GM23248 (cell line): ENCODE data around the gene KCNJ6. TPM values are rescaled to one million over a fixed set of nuclear protein-coding genes. Genes with fewer than 3 reads are reported as not detected.

Experiments
- DNase-seq: peaks from one replicate; pipeline ENCODE4 v3.0.0-alpha.2; 2015
- H2AFZ ChIP-seq: fragments of 200-600 bp; sonication (generic); 2 replicates; pipeline ENCODE4 v1.6.1; 2016; ENCODE audit warnings: antibody characterized with exemption
- H3F3A ChIP-seq: fragments of 200-600 bp; sonication (generic); 2 replicates; pipeline ENCODE4 v1.6.1; 2016; ENCODE audit warnings: mild to moderate bottlenecking, antibody characterized with exemption, mixed run types; ENCODE audit not compliant: insufficient read depth
- H3K27ac ChIP-seq: fragments of 200-600 bp; sonication (generic); 2 replicates; pipeline ENCODE4 v1.5.1; 2016; ENCODE audit warnings: mild to moderate bottlenecking
- H3K27me3 ChIP-seq: fragments of 200-600 bp; sonication (generic); replicated peaks from 2 replicates; pipeline ENCODE4 v1.6.1; 2016; ENCODE audit warnings: mild to moderate bottlenecking; ENCODE audit not compliant: insufficient read depth
- H3K36me3 ChIP-seq: fragments of 200-600 bp; sonication (generic); 2 replicates; pipeline ENCODE4 v1.6.1; 2016; ENCODE audit warnings: low read depth, mild to moderate bottlenecking
- H3K4me1 ChIP-seq: fragments of 200-600 bp; sonication (generic); 2 replicates; pipeline ENCODE4 v1.6.1; 2016; ENCODE audit warnings: mild to moderate bottlenecking; ENCODE audit not compliant: insufficient read depth
- H3K4me2 ChIP-seq: fragments of 200-600 bp; sonication (generic); one replicate; pipeline ENCODE4 v1.6.1; 2016; ENCODE audit warnings: mild to moderate bottlenecking; ENCODE audit not compliant: unreplicated experiment
- H3K4me3 ChIP-seq: fragments of 200-600 bp; sonication (generic); 2 replicates; pipeline ENCODE4 v1.5.1; 2016; ENCODE audit warnings: mild to moderate bottlenecking
- H3K79me2 ChIP-seq: fragments of 200-600 bp; sonication (generic); 2 replicates; pipeline ENCODE4 v1.6.1; 2016; ENCODE audit warnings: mild to moderate bottlenecking; ENCODE audit not compliant: insufficient read depth
- H3K9ac ChIP-seq: fragments of 200-600 bp; sonication (generic); 2 replicates; pipeline ENCODE4 v1.6.1; 2016; ENCODE audit warnings: mild to moderate bottlenecking
- H3K9me2 ChIP-seq: fragments of 200-600 bp; sonication (generic); 2 replicates; pipeline ENCODE4 v1.6.1; 2016; ENCODE audit warnings: mixed run types, mild to moderate bottlenecking, moderate library complexity; ENCODE audit not compliant: insufficient read depth
- H3K9me3 ChIP-seq: fragments of 200-600 bp; sonication (generic); one replicate; pipeline ENCODE4 v1.6.1; 2017; ENCODE audit warnings: low read depth
- H4K20me1 ChIP-seq: fragments of 200-600 bp; sonication (generic); 2 replicates; pipeline ENCODE4 v1.6.0; 2016; ENCODE audit not compliant: insufficient read depth
- EZH2 ChIP-seq: fragments of 200-600 bp; sonication (generic); IDR thresholded peaks from 2 replicates; pipeline ENCODE4 v1.6.1; 2018; ENCODE audit warnings: antibody characterized with exemption, mild to moderate bottlenecking; ENCODE audit not compliant: insufficient read depth, poor library complexity, severe bottlenecking
- EZH2phosphoT487 ChIP-seq: fragments of 200-600 bp; sonication (generic); IDR thresholded peaks from 2 replicates; pipeline ENCODE4 v1.6.1; 2018; ENCODE audit warnings: antibody characterized with exemption, moderate library complexity, mild to moderate bottlenecking, low read depth; ENCODE audit not compliant: insufficient read depth
- WGBS, 2 experiments: methylation state at CpG; one replicate each; pipeline ENCODE4 v1.1.6; 2015 to 2017; ENCODE audit warnings: low lambda C conversion rate in 2 of 2, low coverage in 1 of 2; ENCODE audit errors: missing lambda C conversion rate in 2 of 2; 5-methylcytosine and 5-hydroxymethylcytosine counted together
- in situ Hi-C: fragments of 300-500 bp; cut with MboI; formaldehyde crosslinking; loops from 2 replicates; pipeline ENCODE4 v1.15.0; 2020
- polyA plus RNA-seq: library from polyadenylated mRNA; unstranded; fragments of >200 nt; fragmentation: Nextera tagmentation; extraction: Ambion mirVana; gene quantifications from 2 replicates; pipeline ENCODE4 v1.2.1, GENCODE V29; 2016
- total RNA-seq: library from RNA; depleted of rRNA; stranded (reverse); fragments of >200 nt; shearing (Covaris generic); gene quantifications from 2 replicates; pipeline ENCODE4 v1.2.3, GENCODE V29; 2014

KCNJ6 gene
- total and polyA plus RNA-seq, 2 experiments from 2014 or later: 0.11 TPM; not detected in 1

GRCh38 chr21:37630872-37631271 is 285.4 kb downstream of the KCNJ6 start:
- in situ Hi-C loops: no loop called here
- no peak overlapping the region for H3K9ac ChIP-seq

GRCh38 chr21:37628362-37628761 is 287.9 kb downstream of the KCNJ6 start:
- H3K4me3 ChIP-seq: no peak overlapping the region
- no peaks in the 10 kb centered on the region for H3F3A ChIP-seq
- DNase-seq: no peak
- H3K79me2 ChIP-seq: no peaks in the 10 kb centered on the region
- H3K4me2 ChIP-seq: no peak overlapping the region
- no peaks in the 10 kb centered on the region for H4K20me1 ChIP-seq
- no peaks in the 10 kb centered on the region for H3K27me3 ChIP-seq
- TF ChIP-seq EZH2: no peak
- no peak for TF ChIP-seq EZH2phosphoT487
- no peaks in the 10 kb centered on the region for H3K4me1 ChIP-seq
- H3K36me3 ChIP-seq: no peaks in the 10 kb centered on the region
- 83 to 91% methylated on average over 3 of the region's 3 CpGs for WGBS, 2 experiments
- H3K9me2 ChIP-seq: no peaks in the 10 kb centered on the region
- no peak overlapping the region for H2AFZ ChIP-seq
- in situ Hi-C loops: no loop called here
- H3K27ac ChIP-seq: no peak overlapping the region
- H3K9ac ChIP-seq: no peak overlapping the region
- peaks cover 7% of the 10 kb centered on the region for H3K9me3 ChIP-seq

More at GRCh38 chr21:37630872-37631271, 285.4 kb downstream of the KCNJ6 start:
- Histone ChIP-seq H3K4me2 (no peak overlapping the region), H3F3A (no peaks in the 10 kb centered on the region), H3K4me3 (no peak overlapping the region), H3K27ac (no peak overlapping the region), H3K9me2 (no peaks in the 10 kb centered on the region), H3K79me2 (no peaks in the 10 kb centered on the region), H4K20me1 (no peaks in the 10 kb centered on the region), H3K9me3 (peaks cover 9% of the 10 kb centered on the region), H2AFZ (no peak overlapping the region), H3K27me3 (no peaks in the 10 kb centered on the region), H3K4me1 (peaks cover under 1% of the 10 kb centered on the region), H3K36me3 (no peaks in the 10 kb centered on the region)
- WGBS, 2 experiments: 35 to 44% methylated on average over 2 of the region's 2 CpGs
- DNase-seq: no peak
- TF ChIP-seq EZH2 (no peak), EZH2phosphoT487 (no peak)

- H3K9me2 ChIP-seq: no peaks in the 10 kb centered on the region
- H3K27me3 ChIP-seq: no peaks in the 10 kb centered on the region
- H3K79me2 ChIP-seq: no peaks in the 10 kb centered on the region
- TF ChIP-seq EZH2 (no peak), EZH2phosphoT487 (no peak)
- in situ Hi-C loops: no loop called here
- no peaks in the 10 kb centered on the region for H3K9me3 ChIP-seq
- no peak overlapping the region for H2AFZ ChIP-seq
- no peak overlapping the region for H3K9ac ChIP-seq
- no peaks in the 10 kb centered on the region for H4K20me1 ChIP-seq
- H3F3A ChIP-seq: no peaks in the 10 kb centered on the region
- H3K4me3 ChIP-seq: no peak overlapping the region
- H3K4me2 ChIP-seq: no peak overlapping the region
- H3K4me1 ChIP-seq: no peaks in the 10 kb centered on the region
- H3K36me3 ChIP-seq: no peaks in the 10 kb centered on the region
- no peak for DNase-seq
- no peak overlapping the region for H3K27ac ChIP-seq
- 44 to 62% methylated on average over 2 of the region's 2 CpGs for WGBS, 2 experiments
These were observed 288.7 kb downstream of the KCNJ6 start for GRCh38 chr21:37627561-37627960.

GRCh38 chr21:37627074-37627473 is 289.2 kb downstream of the KCNJ6 start:
- H3K27me3 ChIP-seq: peaks cover 2% of the 10 kb centered on the region; the same call in 1 of the 2 replicates
- no peaks in the 10 kb centered on the region for H3K79me2 ChIP-seq
- peak; percentile 18 for DNase-seq
- no peaks in the 10 kb centered on the region for H3F3A ChIP-seq
- H2AFZ ChIP-seq: no peak overlapping the region
- no peaks in the 10 kb centered on the region for H3K36me3 ChIP-seq
- no peak overlapping the region for H3K9ac ChIP-seq
- H4K20me1 ChIP-seq: no peaks in the 10 kb centered on the region
- no peaks in the 10 kb centered on the region for H3K9me2 ChIP-seq
- no peak overlapping the region for H3K27ac ChIP-seq
- H3K9me3 ChIP-seq: no peaks in the 10 kb centered on the region
- 30 to 42% methylated on average over 4 of the region's 4 CpGs for WGBS, 2 experiments
- no peak overlapping the region for H3K4me3 ChIP-seq
- no peaks in the 10 kb centered on the region for H3K4me1 ChIP-seq
- in situ Hi-C loops: no loop called here
- no peak overlapping the region for H3K4me2 ChIP-seq
- no peak for TF ChIP-seq EZH2phosphoT487
- no peak for TF ChIP-seq EZH2

- no peaks in the 10 kb centered on the region for H3K36me3 ChIP-seq
- peaks cover 6% of the 10 kb centered on the region; the same call in 1 of the 2 replicates for H3K27me3 ChIP-seq
- H4K20me1 ChIP-seq: no peaks in the 10 kb centered on the region
- H3K27ac ChIP-seq: no peak overlapping the region
- H3K9ac ChIP-seq: no peak overlapping the region
- in situ Hi-C loops: no loop called here
- no peaks in the 10 kb centered on the region for H3K4me1 ChIP-seq
- no peaks in the 10 kb centered on the region for H3K9me3 ChIP-seq
- no peaks in the 10 kb centered on the region for H3K79me2 ChIP-seq
- H3K4me3 ChIP-seq: no peak overlapping the region
- TF ChIP-seq EZH2: no peak
- no peak for TF ChIP-seq EZH2phosphoT487
- H3K4me2 ChIP-seq: no peak overlapping the region
- 44 to 50% methylated on average over 6 of the region's 6 CpGs for WGBS, 2 experiments
- H3K9me2 ChIP-seq: no peaks in the 10 kb centered on the region
- H3F3A ChIP-seq: no peaks in the 10 kb centered on the region
- DNase-seq: no peak
- no peak overlapping the region for H2AFZ ChIP-seq
These were observed 289.9 kb downstream of the KCNJ6 start for GRCh38 chr21:37626320-37626719.
